Endothelial cell (in vitro differentiated cells): ENCODE measurements around the gene TBL3. TPM values are rescaled to one million over a fixed set of nuclear protein-coding genes. Genes with fewer than 3 reads are reported as not detected.

Experiments used
- DNase-seq: peaks from one replicate; pipeline ENCODE4 v3.0.0; 2021; ENCODE audit warnings: low spot score
- H3K27ac Mint-ChIP-seq: one replicate; pipeline ENCODE4 v1.8.0; 2021; ENCODE audit warnings: mixed read lengths, inconsistent platforms; ENCODE audit not compliant: unreplicated experiment
- H3K27me3 Mint-ChIP-seq: one replicate; pipeline ENCODE4 v1.8.0; 2021; ENCODE audit warnings: mild to moderate bottlenecking, moderate library complexity, mixed read lengths, inconsistent platforms; ENCODE audit not compliant: unreplicated experiment
- H3K36me3 Mint-ChIP-seq: one replicate; pipeline ENCODE4 v1.8.0; 2021; ENCODE audit warnings: mild to moderate bottlenecking, low read depth, mixed read lengths, inconsistent platforms; ENCODE audit not compliant: unreplicated experiment
- H3K4me1 Mint-ChIP-seq: one replicate; pipeline ENCODE4 v1.8.0; 2021; ENCODE audit warnings: mild to moderate bottlenecking, mixed read lengths, inconsistent platforms; ENCODE audit not compliant: unreplicated experiment
- H3K4me3 Mint-ChIP-seq: one replicate; pipeline ENCODE4 v1.8.0; 2021; ENCODE audit warnings: mild to moderate bottlenecking, mixed read lengths, inconsistent platforms; ENCODE audit not compliant: unreplicated experiment
- H3K9me3 Mint-ChIP-seq: one replicate; pipeline ENCODE4 v1.8.0; 2021; ENCODE audit warnings: mixed read lengths, inconsistent platforms; ENCODE audit not compliant: unreplicated experiment
- total RNA-seq: library from RNA; stranded (reverse); fragmentation: NEBNext Ultra II Directional; extraction: Animal tissue kit (Norgen Biotek cat#: 25700); gene quantifications from one replicate; pipeline ENCODE4 v1.2.1, GENCODE V29; 2021; ENCODE audit not compliant: unreplicated experiment
- TF ChIP-seq, protein P1 (sequence below): fragments of 200-600 bp; sonication (generic); IDR thresholded peaks from one replicate; pipeline ENCODE4 v1.5.0; 2021; ENCODE audit warnings: antibody characterized with exemption; ENCODE audit not compliant: unreplicated experiment

The TBL3 gene
- total RNA-seq, 1 donor from 2014 or later: 25.0 TPM

DNA sequence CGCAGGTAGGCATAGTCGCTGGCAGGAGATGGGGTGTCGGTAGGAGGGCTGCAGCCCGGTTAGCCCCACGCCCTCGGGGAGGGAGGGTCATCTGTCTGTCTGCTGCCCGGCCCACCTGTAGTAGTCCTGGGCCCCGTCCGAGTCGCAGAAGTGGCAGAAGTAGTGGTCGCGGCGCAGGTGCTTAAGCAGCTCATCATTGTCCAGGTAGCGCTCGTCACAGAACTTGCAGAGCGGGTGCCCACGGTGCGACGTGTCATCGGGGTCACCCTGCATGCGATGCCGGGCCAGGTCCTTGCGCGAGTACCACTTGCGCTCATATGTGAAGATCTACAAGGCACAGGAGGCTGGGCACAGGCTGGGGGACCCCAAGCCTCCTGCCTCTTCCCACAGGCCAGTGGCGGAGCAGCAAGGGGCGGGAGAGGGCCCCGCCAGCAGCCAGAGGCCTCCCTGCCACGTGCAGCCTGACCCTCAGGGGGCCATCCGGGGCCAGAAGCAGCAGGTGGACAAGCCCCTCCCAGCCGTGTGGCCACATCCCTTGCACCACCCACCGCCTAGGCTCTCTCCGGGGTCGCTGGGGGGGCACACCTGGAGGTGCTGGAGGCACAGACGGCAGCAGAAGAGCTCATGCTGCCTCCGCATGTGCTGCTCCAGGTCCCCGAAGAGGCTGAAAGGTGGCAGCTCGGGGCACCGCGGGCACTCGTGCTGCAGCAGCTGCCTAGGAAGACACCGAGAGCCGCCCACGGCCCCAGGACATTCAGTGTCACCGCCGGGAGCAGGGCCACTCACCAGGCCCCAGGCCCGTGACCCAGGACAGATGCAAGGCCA lies 30.8 kb downstream of the TBL3 start:
- Mint-ChIP-seq H3K4me3 (peak overlapping the region; percentile 37), H3K9me3 (no peaks in the 10 kb centered on the region), H3K36me3 (no peaks in the 10 kb centered on the region), H3K4me1 (peaks cover 5% of the 10 kb centered on the region), H3K27me3 (peaks cover 7% of the 10 kb centered on the region), H3K27ac (no peak overlapping the region)
- TF ChIP-seq, protein P1, sequence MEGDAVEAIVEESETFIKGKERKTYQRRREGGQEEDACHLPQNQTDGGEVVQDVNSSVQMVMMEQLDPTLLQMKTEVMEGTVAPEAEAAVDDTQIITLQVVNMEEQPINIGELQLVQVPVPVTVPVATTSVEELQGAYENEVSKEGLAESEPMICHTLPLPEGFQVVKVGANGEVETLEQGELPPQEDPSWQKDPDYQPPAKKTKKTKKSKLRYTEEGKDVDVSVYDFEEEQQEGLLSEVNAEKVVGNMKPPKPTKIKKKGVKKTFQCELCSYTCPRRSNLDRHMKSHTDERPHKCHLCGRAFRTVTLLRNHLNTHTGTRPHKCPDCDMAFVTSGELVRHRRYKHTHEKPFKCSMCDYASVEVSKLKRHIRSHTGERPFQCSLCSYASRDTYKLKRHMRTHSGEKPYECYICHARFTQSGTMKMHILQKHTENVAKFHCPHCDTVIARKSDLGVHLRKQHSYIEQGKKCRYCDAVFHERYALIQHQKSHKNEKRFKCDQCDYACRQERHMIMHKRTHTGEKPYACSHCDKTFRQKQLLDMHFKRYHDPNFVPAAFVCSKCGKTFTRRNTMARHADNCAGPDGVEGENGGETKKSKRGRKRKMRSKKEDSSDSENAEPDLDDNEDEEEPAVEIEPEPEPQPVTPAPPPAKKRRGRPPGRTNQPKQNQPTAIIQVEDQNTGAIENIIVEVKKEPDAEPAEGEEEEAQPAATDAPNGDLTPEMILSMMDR: no peak
- DNase-seq: no peak

DNA sequence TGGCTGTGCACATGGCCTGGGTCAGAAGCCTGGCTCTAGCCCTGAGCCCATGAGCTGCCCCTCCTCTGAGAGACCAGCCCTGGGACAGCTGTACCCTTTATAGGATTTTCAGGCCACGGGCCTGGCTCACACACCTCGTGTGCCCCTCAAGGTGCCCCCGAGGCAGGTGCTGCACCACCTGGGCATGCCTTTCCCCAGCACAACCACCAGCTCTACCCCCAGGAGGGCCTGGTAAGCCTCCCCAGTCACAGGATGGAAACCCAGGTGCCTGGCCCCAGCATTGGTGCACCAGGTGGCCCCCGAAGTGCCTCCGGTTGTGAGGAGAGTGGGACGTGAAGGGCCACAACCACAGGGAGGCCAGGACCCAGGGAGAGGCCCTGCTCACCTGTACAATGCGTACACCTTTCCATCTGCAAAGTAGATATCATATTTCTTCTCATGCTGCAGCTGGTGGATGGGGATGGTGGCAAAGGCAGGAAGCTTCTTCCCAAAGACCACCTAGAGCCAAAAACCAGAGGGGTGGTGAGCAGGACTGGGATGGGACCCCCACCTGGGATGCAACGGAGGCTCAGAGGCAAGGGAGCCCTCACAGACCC lies 31.5 kb downstream of the TBL3 start:
- TF ChIP-seq, protein P1: no peak
- peaks cover 1% of the 10 kb centered on the region for H3K36me3 Mint-ChIP-seq
- H3K27ac Mint-ChIP-seq: no peak overlapping the region
- no peak overlapping the region for H3K4me3 Mint-ChIP-seq
- no peaks in the 10 kb centered on the region for H3K9me3 Mint-ChIP-seq
- H3K4me1 Mint-ChIP-seq: peaks cover 10% of the 10 kb centered on the region
- DNase-seq: no peak
- peaks cover 9% of the 10 kb centered on the region for H3K27me3 Mint-ChIP-seq

DNA sequence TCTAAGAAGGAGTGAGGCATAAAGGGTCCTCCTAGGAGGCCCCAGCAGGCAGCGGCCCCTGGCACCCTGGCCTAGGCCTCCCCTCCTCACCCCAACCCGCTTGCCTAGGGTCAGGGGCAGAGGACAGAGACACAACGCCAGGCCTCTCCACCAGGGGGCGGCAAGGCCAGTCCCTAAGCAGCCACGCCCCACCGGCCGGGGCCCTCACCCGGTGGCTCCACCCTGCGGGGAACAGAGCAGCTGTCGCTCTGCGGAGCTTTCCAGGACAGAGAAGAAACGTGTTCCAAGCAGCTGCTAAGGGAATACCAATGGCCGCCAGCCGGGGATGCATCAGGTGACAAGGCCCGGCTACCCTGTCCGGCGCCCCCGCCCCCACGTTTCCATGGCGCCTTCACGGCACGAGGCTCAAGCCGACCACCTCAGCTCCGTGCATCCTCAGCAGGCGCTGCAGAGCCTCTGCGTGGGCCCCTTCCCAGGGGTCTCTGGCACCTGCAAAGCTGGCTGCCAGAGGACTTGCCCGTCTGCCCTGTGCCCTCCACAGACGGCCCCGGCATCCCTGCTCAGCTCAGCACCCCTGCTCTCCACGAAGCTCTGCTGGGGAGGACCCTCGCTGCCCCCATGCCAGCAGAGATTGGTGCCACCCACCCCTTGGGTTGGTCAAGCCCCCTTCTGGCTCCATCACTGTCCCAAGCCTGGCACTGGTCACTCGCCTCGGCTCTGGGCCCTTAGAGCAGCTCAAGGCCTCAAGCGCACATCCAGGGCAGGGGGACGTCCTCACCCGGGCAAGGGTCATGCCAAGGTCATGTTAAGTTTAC lies 32.2 kb downstream of the TBL3 start:
- TF ChIP-seq, protein P1: peak; percentile 91
- no peak overlapping the region for H3K27ac Mint-ChIP-seq
- DNase-seq: peak; percentile 97
- H3K36me3 Mint-ChIP-seq: peaks cover 6% of the 10 kb centered on the region
- H3K4me1 Mint-ChIP-seq: peaks cover 15% of the 10 kb centered on the region
- H3K27me3 Mint-ChIP-seq: peaks cover 11% of the 10 kb centered on the region
- no peak overlapping the region for H3K4me3 Mint-ChIP-seq
- H3K9me3 Mint-ChIP-seq: no peaks in the 10 kb centered on the region

DNA sequence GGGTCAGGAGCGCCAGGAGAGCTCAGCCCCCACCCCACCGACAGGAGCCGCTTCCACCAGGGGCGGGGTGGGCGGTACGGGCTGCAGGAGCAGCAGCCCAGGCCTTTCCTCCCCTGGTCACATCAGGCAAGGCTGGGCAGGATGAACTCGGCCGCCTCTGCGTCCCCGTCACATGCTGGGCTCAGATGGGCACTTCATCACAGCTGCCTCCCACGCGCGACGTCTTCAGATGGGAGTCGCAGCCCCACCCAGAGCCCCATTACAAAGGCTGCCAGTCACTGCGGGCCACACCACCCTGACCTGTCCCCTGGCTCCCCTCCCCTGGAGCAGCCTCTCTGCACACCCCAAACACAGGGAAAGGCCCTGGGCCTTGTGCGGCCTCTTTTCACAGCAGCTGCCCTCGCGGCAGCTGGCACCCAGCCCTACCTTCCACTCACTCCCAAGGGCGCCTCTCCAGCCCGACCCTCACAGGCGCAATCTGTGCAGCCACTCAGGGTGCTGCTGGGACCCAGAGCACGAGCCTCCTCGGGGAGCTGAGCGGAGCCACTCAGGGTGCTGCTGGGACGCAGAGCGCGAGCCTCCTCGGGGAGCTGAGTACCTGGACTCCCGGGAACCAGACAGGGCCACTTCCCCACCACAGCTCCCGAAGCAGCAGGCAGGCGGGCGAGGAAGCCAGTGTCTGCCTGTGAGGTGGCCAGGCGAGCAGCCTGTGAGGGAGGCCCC lies 33.1 kb downstream of the TBL3 start:
- H3K27ac Mint-ChIP-seq: no peak overlapping the region
- H3K36me3 Mint-ChIP-seq: peaks cover 6% of the 10 kb centered on the region
- H3K4me1 Mint-ChIP-seq: peaks cover 16% of the 10 kb centered on the region
- H3K27me3 Mint-ChIP-seq: peaks cover 11% of the 10 kb centered on the region
- TF ChIP-seq, protein P1: no peak
- no peaks in the 10 kb centered on the region for H3K9me3 Mint-ChIP-seq
- no peak overlapping the region for H3K4me3 Mint-ChIP-seq
- DNase-seq: no peak
